AG04450 (cell line): ENCODE results near the gene MALRD1. TPM values are rescaled to one million over a fixed set of nuclear protein-coding genes. Genes with fewer than 3 reads are reported as not detected.

Experiments used
- CTCF ChIA-PET: fragments of 300-600, 350-600 bp; formaldehyde crosslinking; extraction: SDS; loops from one replicate; lab custom pipeline; 2022; ENCODE audit warnings: antibody characterized with exemption, inconsistent platforms; lab: Charles Lee
- POLR2A ChIA-PET: fragments of 350-600 bp; formaldehyde crosslinking; extraction: SDS; loops from one replicate; lab custom pipeline; 2021; ENCODE audit warnings: antibody characterized with exemption, inconsistent platforms; lab: Yijun Ruan, JAX
- DNase-seq: peaks from one replicate; pipeline ENCODE4 v3.0.0-alpha.2; 2011; ENCODE audit warnings: low read depth, low spot score
- H3K27ac ChIP-seq: one replicate; pipeline ENCODE4 v1.5.1; 2012; ENCODE audit warnings: low read depth, low read length, control low read depth
- H3K27me3 ChIP-seq: one replicate; pipeline ENCODE4 v1.6.0; 2012; ENCODE audit warnings: low read length; ENCODE audit not compliant: control insufficient read depth, insufficient read depth
- H3K4me3 ChIP-seq: 2 replicates; pipeline ENCODE4 v1.5.1; 2011; ENCODE audit warnings: mild to moderate bottlenecking, low read depth, low read length, control low read depth
- H3K9me3 ChIP-seq: 2 replicates; pipeline ENCODE4 v1.5.1; 2012; ENCODE audit warnings: low read length; ENCODE audit not compliant: control insufficient read depth, insufficient read depth
- polyA plus RNA-seq: library from polyadenylated mRNA; depleted of rRNA; stranded (reverse); fragments of >200 nt; gene quantifications from 2 replicates; pipeline ENCODE4 v1.2.3, GENCODE V29; 2011
- TF ChIP-seq, protein P1 (sequence below): IDR thresholded peaks from 2 replicates; pipeline ENCODE4 v1.5.1; 2011; ENCODE audit warnings: low read depth, low read length, control low read depth, inconsistent platforms

MALRD1 gene
- polyA plus RNA-seq, 1 experiment: 2.4 TPM

DNA sequence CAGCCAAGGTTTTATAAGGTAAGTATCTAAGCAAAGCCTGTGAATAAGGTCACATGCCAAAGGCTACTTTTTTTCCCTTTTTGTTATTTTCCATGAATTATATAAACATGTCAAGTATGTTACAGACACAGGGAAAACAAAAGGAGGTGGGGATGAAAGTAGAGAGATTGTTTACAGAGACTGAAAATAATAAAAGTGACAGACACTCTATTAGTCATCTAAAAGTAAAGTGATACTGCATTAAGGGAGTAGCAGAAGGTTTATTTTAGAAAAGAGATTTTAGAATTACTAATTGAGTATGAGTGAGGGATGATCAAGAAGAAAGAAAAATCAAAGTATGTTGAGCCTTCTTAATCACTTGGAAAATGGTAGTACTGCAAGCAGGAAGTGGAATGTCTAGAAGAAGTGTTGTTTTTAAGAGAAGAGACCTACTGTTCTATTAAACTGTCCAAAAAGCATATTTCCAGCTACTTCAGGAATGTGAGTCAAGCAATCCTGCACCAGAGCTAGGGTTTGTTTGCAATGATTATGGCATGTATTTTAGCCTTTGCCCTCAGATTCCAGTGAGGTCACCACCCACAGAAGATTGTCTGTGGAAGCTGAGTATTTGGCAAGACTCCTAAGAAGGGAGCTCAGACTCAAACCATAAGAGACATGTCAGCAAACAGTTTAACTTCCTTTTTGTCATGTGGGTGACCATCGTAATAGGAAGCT is 589.7 kb downstream of the MALRD1 start:
- POLR2A ChIA-PET: interaction anchor here (0.7 to 1.6 kb wide), 8 partner anchors 9 to 178 kb away, joined by 3 to 13 read pairs (median 6); partner anchors contain the start of gene PLXDC2
- peak overlapping the region; percentile 46 for H3K4me3 ChIP-seq
- CTCF ChIA-PET: interaction anchor here (0.6 to 1.2 kb wide), 4 partner anchors 9 to 959 kb away, joined by 3 to 5 read pairs (median 4); no protein-coding TSS in a partner anchor

DNA sequence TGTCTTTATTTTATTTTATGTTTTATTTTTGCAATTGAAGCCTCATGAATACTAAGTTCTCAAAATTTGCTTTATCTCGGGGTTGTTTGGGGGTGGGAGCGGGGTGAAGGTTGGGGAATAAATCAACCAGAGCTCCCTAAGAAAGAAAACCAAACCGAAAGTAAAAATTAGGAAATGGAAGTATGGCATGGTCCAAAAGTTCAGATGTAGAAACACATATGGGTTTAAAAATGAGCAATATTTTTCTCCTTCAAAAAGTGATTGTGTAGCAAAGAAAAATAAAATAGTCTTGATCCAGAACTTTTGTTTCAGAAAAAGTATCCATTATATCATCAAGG is 590.3 kb downstream of the MALRD1 start:
- no peaks in the 10 kb centered on the region for H3K27me3 ChIP-seq
- POLR2A ChIA-PET: interaction anchor here (0.8 to 1.6 kb wide), 7 partner anchors 10 to 177 kb away, joined by 3 to 13 read pairs (median 4); partner anchors contain the start of gene PLXDC2
- H3K9me3 ChIP-seq: no peaks in the 10 kb centered on the region
- DNase-seq: no peak
- CTCF ChIA-PET: interaction anchor here (0.6 to 1.2 kb wide), 4 partner anchors 9 to 959 kb away, joined by 3 to 5 read pairs (median 4); no protein-coding TSS in a partner anchor
- peak overlapping the region; percentile 31 for H3K27ac ChIP-seq
- TF ChIP-seq, protein P1, sequence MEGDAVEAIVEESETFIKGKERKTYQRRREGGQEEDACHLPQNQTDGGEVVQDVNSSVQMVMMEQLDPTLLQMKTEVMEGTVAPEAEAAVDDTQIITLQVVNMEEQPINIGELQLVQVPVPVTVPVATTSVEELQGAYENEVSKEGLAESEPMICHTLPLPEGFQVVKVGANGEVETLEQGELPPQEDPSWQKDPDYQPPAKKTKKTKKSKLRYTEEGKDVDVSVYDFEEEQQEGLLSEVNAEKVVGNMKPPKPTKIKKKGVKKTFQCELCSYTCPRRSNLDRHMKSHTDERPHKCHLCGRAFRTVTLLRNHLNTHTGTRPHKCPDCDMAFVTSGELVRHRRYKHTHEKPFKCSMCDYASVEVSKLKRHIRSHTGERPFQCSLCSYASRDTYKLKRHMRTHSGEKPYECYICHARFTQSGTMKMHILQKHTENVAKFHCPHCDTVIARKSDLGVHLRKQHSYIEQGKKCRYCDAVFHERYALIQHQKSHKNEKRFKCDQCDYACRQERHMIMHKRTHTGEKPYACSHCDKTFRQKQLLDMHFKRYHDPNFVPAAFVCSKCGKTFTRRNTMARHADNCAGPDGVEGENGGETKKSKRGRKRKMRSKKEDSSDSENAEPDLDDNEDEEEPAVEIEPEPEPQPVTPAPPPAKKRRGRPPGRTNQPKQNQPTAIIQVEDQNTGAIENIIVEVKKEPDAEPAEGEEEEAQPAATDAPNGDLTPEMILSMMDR: no peak
- peak overlapping the region; percentile 46 for H3K4me3 ChIP-seq

More for the DNA sequence above, 589.7 kb downstream of the MALRD1 start:
- H3K27me3 ChIP-seq: no peaks in the 10 kb centered on the region
- H3K9me3 ChIP-seq: no peaks in the 10 kb centered on the region
- TF ChIP-seq, protein P1: no peak
- DNase-seq: peak; percentile 90
- H3K27ac ChIP-seq: peak overlapping the region; percentile 31

DNA sequence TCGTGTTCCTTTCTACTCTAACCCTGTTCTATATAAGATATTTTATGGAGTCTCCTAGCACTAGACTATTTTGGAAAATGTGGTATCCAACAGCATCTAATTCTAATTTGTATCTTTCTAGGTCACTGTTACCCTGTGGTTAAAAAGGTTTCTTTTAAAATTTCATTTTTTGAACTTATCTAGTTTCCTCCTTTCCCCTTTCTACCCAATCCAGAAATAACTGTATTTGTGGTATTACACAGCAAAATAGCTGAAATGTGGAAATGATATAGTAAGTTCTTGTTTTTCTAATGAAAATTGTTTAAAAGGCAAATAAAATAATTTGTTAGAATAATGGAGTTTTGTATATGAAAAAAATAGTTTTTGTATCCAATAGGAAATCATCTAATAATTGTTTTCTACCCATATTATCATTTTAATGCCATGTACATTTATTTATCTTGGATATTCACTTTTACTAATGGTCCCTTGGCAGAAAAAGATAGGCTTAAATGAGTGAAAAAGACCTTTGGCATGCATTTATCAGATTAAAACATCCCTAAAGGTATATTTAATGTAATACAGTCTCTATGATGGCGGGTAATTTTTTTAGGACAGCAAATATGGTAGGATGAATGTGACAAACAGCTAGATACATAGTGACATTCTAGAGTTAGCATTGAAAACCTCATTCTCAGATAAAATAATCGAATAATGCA is 592.1 kb downstream of the MALRD1 start:
- CTCF ChIA-PET: no interaction called here
- Histone ChIP-seq H3K27me3 (no peaks in the 10 kb centered on the region), H3K9me3 (no peaks in the 10 kb centered on the region), H3K27ac (no peak overlapping the region), H3K4me3 (no peak overlapping the region)
- POLR2A ChIA-PET: no interaction called here
- TF ChIP-seq, protein P1: no peak
- DNase-seq: no peak

DNA sequence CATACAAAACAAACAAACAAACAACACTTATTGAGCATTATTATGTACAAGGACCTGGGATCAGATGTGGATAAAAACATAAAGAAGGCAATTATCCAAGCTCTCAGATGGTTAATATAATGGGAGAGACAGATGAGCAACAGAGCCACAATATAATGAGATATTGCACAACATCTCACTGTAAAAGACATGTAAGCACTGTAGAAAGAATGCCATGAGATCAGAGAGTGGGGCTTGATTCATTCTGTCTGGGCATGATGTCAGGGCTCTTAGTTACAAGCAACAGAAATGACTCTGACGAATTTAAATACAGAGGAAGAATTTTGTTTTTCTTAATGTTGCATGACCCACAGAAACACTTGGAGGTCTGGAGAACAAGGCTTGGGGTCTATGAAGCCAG is 602.9 kb downstream of the MALRD1 start:
- CTCF ChIA-PET: no interaction called here

More for the DNA sequence above, 602.9 kb downstream of the MALRD1 start:
- Histone ChIP-seq H3K4me3 (no peak overlapping the region), H3K27me3 (no peaks in the 10 kb centered on the region), H3K27ac (peak overlapping the region; percentile 87), H3K9me3 (0 out of 2 replicates have a peak, but pooled peaks cover 4% of the 10 kb centered on the region)
- DNase-seq: peak; percentile 87
- TF ChIP-seq, protein P1: no peak
- POLR2A ChIA-PET: interaction anchor here (0.6 kb wide), 1 partner anchor 13 kb away, joined by 3 read pairs; no protein-coding TSS in a partner anchor
